Fibroblast of gingiva (primary cell): ENCODE data around the gene ADAMTS2.

ENCODE experiments used
- DNase-seq: peaks from one replicate; pipeline ENCODE4 v3.0.0-alpha.2; 2011; ENCODE audit warnings: low read depth

ADAMTS2 gene

DNA sequence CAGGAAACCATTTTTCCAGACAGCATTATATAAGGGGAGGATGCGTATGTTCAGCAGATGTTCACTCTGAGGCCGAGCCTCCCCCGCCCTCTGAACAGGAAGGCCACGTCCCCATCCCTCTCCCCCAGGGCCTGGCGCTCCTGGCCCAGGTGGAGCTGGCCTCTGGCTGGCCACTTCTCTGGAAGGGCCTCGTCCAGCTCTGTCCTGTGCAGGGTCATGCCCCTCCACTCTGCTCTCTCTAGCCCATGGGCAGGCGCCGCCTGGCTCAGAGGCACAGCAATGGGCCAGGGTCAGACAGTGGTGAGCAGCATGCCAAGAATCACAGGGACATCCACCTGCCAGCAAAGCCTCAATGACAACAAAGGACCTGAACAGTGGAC lies 34.2 kb downstream of the ADAMTS2 start:
- DNase-seq = no peak

- DNase-seq = no peak
Observed at GRCh38 chr5:179310439-179311090, 34.7 kb downstream of the ADAMTS2 start.

GRCh38 chr5:179309751-179310320 lies 35.4 kb downstream of the ADAMTS2 start:
- DNase-seq = no peak

DNA sequence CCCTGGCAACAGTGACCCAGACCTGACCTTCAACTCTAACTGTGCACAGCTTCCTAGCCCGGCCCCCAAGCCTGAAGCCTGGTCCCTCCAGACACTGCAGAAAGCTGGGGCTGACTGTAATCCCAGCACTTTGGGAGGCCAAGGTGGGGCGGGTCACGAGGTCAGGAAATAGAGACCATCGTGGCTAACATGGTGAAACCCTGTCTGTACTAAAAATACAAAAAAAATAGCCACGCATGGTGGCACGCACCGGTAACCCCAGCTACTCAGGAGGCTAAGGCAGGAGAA lies 35.9 kb downstream of the ADAMTS2 start:
- DNase-seq = no peak

DNA sequence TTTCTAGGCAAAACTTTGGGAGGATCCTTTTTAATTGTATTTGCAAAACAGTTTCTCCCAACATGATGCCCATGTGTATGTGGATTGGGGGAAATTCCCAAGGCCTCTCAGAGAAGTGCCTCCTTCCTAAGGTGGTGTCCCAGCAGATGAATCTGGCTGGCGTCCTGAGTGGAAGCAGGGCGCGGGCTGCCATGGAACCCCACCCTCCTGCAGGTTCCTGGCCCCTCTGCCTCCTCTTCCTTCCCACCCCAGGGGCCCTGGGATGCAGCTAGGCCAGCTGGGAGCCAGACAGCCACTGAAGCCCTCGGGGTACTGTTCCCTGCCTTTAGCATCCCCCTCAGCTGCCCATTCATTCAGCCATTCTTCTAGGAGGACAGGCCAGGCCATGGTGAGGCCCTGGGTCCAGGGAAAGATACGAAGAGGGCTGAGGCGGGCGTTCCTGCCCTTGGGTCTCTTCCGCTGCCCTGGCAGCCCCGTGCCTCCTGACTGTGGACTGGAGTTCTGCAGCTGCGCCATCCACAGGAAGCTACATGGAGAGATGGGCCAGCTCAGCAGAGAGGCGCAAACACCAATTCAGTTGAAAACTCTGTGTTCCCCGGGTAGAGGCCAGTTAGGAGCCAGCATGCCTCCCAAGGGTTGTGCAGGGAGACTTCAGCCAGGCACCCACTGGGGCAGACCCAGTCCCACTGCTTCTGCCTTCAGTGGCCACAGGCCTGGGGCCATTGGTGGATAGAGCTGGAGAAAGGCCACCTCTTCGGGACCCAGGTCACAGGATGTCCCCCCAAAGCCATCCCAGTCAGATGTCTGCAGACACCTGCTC lies 36.5 kb downstream of the ADAMTS2 start:
- no peak for DNase-seq

DNA sequence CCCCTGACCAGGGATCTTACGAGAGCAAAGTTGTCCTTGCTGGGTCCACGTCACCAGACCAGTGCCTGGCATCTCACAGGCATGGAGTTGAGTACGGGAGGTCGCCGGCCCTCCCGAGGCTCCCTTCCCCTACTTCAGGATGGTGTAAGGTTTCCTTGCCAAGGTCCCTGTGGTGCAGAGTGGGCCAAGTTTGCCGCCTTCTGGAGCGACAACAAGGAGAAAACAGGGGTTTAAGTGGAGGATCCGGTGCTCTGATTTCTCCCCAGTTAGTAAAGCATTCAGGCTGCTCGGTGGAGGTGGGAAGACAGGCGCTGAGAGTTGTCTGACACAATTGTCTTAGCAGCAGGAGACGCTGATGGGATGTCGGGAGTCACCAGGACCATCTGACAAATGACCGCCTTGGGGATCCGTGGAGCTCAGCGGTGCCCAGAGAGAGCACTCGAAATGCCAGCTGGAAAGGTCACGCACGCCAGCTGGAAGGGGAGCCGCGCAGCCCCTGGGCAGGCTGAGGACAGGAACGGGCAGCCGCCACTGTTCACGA lies 37.3 kb downstream of the ADAMTS2 start:
- DNase-seq = no peak

DNA sequence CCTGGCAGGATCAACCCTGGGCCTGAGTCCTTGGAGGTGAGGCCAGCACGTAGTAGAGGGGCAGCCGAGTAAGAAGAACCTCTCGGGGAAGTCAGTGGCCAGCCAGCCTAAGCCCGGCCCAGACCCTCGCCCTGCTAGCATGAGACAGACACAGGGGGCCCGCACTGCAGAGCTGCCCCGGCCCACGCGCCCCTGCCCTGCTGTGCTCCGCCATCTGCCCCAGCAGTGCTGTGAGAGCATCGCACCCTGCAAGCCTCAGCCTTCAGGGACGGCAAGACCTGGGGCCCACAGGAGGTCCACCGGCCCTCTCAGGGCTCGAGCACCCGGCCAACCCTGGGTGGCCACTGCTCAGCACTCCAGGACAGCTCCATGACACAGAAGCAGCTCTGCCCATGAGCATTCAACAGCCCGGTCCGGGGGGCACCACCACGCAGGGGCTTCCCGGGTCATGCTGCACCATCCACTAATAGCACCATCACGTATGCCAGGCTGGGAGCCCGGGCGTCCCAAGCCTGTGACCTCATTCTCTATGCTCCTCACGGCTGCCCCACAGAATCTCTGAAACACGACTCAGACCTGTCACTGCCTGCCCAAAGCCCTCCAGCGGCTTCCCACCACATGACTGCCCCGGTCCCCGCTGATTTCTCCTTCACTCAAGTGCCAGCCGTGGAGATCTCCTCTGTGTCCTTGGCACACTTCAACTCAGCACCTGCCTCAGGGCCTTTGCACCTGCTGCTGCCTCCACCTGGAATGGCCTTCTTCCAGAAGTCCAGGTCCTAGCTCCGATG lies 38.1 kb downstream of the ADAMTS2 start:
- DNase-seq = no peak

GRCh38 chr5:179306191-179307012 lies 38.9 kb downstream of the ADAMTS2 start:
- DNase-seq = peak; percentile 34

GRCh38 chr5:179304871-179305270 lies 40.4 kb downstream of the ADAMTS2 start:
- no peak for DNase-seq

DNA sequence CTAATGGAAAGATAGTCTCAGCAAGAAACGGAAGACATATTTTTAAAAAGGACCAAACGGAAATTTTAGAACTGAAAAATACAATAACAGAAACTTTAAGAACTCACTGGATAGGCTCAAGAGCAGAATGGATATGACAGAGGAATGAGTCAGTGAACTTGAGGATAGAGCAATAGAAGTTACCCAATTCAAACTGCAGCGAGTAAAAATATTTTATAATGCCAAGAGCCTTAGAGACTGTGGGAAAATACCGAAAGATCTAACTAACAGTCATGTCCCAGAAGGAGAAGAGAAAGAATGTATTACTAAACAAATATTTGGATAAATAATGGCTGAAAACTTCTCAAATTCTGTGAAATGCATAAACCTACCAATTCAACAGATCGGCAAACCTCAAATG lies 40.8 kb downstream of the ADAMTS2 start:
- peak; percentile 92 for DNase-seq

DNA sequence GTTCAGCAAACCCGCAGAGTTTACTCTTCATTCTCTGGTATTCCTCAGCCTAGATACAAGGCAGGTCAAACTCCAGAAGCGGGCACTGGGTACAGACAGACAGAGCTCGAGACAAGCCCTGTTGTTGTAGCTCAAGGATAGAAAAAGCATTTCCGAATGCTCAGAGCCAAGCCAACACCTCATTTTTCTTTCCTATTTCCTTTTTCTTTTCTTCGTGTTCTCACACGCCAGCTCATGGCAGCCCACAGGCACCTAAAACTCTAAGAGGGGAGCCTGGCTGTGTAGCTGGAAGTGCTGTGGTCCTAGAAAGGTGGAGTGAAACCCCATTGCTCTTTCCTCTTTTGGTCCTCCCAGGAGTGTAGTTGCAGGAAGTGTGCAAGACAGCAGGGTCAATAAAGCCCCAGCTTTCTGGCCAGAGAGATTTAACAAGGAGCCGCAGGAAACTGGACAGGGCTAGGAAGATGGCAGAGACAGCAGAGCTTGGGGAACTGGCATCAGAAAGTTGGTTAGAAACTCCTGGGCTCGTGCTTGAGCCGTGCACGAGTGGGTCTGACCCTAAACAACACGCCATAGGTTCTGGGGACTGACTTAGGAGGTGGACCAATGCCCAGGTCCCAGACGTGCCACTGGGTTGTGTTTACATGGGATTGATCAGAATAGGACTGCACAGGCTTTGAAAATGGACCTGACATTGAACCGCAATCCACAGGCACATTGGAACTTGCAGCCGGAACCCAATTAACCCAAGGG lies 41.6 kb downstream of the ADAMTS2 start:
- DNase-seq = no peak

DNA sequence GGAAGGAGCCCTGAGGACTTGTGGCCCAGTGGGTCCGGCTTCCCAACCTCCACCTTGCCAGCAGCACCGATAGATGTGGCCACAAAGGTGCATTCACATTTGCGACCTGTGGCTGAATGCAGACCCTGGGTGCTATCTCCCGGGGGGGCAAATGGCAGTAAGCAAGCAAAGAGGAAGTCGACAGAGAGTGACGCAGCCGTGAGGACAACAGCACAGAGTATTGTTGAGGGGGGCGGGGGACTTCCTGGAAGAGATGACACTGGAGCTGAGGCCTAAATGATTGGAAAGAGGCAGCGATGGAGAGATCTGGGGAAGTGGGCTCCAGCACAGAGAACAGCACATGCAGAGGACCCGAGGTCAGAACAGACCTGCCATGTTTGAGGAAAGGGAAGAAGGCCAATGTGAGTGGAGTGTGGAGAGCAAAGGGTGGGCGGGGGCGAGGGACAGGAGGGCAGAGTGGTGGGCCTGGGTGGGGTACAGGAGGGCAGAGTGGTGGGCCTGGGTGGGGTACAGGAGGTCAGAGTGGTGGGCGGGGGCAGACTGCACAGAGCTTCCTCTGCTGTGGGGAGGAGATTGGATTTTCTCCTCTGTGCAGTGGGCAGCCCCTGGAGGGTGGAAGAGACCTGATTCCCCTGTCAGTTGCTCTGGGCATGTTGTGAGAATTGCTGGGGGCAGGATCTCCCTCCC lies 42.6 kb downstream of the ADAMTS2 start:
- DNase-seq = no peak

DNA sequence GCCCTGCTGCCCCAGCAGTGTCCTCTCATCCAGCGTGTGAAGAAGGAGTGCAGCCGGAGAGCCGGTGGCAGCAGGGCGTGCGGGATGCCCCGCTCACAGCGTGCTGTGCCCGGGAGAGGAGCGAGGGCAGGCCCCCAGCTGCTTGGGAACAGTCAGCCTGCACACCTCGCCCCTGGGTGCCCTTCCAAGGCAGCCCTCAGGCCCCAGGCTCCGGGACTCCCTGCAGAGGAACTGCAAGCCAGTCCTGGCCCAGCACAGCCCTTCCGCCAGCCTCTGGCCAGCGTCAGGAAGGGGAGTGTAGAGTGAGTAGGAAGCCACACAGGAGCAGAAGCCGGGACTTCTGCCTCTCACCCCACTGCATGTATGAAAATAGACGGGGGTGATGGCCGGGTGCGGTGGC lies 43.5 kb downstream of the ADAMTS2 start:
- no peak for DNase-seq

GRCh38 chr5:179301376-179301775 lies 43.9 kb downstream of the ADAMTS2 start:
- DNase-seq = no peak

GRCh38 chr5:179300581-179301180 lies 44.6 kb downstream of the ADAMTS2 start:
- DNase-seq = peak; percentile 17

DNA sequence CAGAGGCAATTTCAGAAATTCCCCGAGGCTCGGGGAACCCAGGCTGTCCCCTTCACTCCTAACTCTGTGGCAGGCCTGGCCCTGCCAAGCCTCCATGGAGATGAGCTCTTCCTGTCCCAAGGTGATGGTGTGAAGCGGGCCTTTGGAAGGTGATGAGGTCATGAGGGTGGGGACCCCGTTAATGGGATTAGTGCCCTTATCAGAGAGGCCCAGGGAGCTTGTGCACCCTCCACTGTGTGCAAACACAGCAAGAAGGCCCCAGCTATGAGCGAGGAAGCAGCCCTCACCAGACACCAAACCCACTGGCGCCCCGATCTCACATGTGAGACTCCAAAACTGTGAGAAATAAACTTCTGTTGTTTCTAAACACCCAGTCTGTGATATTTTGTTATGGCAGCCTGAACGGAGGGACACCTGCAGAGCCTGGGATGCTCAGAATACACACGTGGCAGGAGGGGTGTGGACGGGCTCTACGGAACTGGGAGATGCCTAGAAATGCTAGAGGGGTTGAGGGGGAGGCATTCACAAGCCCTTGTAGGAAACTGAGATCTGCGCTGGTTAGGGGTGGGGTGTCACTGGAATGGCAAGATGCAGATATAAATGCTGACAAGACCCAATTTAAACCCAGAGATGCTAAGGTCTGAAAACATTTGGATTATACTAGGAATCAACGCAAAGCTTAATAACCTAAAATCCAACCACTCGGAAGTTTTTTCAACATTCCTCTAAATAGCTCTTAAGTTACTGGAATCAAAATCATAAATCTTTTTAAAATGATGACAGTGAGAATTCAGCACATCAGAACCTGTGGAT lies 46.9 kb downstream of the ADAMTS2 start:
- DNase-seq = no peak

- no peak for DNase-seq
Observed at GRCh38 chr5:179297486-179298180, 47.6 kb downstream of the ADAMTS2 start.

DNA sequence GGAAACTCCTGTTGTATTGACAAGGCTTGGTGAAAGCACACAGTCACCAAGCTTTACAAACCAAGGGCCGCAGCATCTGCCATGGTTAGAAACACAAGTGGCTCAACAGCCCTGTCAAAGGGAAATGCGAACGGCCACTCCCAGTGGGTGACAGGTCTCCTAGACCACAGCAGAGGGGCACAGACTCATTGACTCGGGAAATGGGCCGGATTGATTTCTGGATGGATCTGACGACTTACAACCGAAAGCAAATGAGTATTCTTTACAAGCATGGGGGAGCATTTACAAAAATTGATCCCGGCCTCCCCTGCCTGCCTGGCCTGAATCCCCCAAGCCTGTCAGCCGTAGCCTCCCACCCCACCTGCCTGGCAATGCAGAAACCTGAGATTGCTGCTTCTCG lies 48.2 kb downstream of the ADAMTS2 start:
- DNase-seq = no peak
